HCT116 (cell line): ENCODE measurements around the gene TMEM117. TPM values are rescaled to one million over a fixed set of nuclear protein-coding genes. Genes with fewer than 3 reads are reported as not detected.

Experiments used
- ATAC-seq: fragments of 200-7000 bp; cut with Tn5 transposase; 2 replicates; pipeline ENCODE4 v1.9.1; 2020; ENCODE audit warnings: mild to moderate bottlenecking, moderate library complexity
- BruUV-seq: library from RNA; stranded (reverse); fragments of 400-500 nt; replicated peaks from 2 replicates; lab custom pipeline; 2021; lab: Mats Ljungman, UMichigan
- CTCF ChIA-PET: fragments of 300-600 bp; sonication (Branson Sonifier 250); formaldehyde crosslinking; loops from one replicate; lab custom pipeline; 2021; ENCODE audit warnings: antibody characterized with exemption; lab: Charles Lee
- POLR2A ChIA-PET: fragments of 300-600, 350-600 bp; sonication (Branson Sonifier 250); formaldehyde crosslinking; loops from one replicate; lab custom pipeline; 2021; ENCODE audit warnings: antibody characterized with exemption; lab: Charles Lee
- RAD21 ChIA-PET, 2 experiments: fragments of 300-600 bp; sonication (Branson Sonifier 250); formaldehyde crosslinking; loops; one replicate each; lab custom pipeline; 2023; ENCODE audit warnings: low total read pairs in 2 of 2; ENCODE audit not compliant: uncharacterized antibody in 2 of 2, unreplicated experiment in 2 of 2, low non-redundant PET in 1 of 2; lab: Charles Lee
- DNase-seq: peaks from one replicate; pipeline ENCODE4 v3.0.0-alpha.2; 2010; ENCODE audit warnings: low read depth, low spot score
- H2AFZ ChIP-seq: fragments of 200-600 bp; shearing (Covaris generic), sonication (generic); 2 replicates; pipeline ENCODE4 v1.6.1; 2017; ENCODE audit warnings: low read depth, mixed run types, mixed read lengths, antibody characterized with exemption, low read length; ENCODE audit not compliant: poor library complexity, severe bottlenecking
- H3K27ac ChIP-seq: 2 replicates; pipeline ENCODE4 v1.5.1; 2012; ENCODE audit warnings: low read depth, low read length
- H3K27me3 ChIP-seq: fragments of 200-600 bp; sonication (generic); 2 replicates; pipeline ENCODE4 v1.6.1; 2016; ENCODE audit warnings: mixed run types, low read length, mixed read lengths; ENCODE audit not compliant: insufficient read depth
- H3K36me3 ChIP-seq, 2 experiments: fragments of 200-500 bp in 1 of 2; fragments of 200-600 bp in 1 of 2; sonication (Bioruptor generic) in 1 of 2; sonication (generic) in 1 of 2; 2 replicates each; pipeline versions ENCODE4 v1.5.1 to v1.6.1; 2014 to 2016; ENCODE audit warnings: low read length in 2 of 2, inconsistent platforms in 1 of 2, mixed read lengths in 1 of 2, mixed run types in 1 of 2; ENCODE audit not compliant: insufficient read depth in 2 of 2, control insufficient read depth in 1 of 2
- H3K4me1 ChIP-seq, 2 experiments: fragments of 200-600 bp in 1 of 2; sonication (generic) in 1 of 2; 2 replicates each; pipeline versions ENCODE4 v1.5.1 to v1.6.1; 2012 to 2017; ENCODE audit warnings: low read length in 2 of 2, inconsistent platforms in 1 of 2, mild to moderate bottlenecking in 1 of 2, mixed read lengths in 1 of 2, mixed run types in 1 of 2, moderate library complexity in 1 of 2; ENCODE audit not compliant: insufficient read depth in 2 of 2, control insufficient read depth in 1 of 2
- H3K4me2 ChIP-seq: fragments of 200-600 bp; sonication (generic); 2 replicates; pipeline ENCODE4 v1.6.1; 2017; ENCODE audit warnings: mixed run types, low read length, mixed read lengths
- H3K4me3 ChIP-seq, 2 experiments: fragments of 200-600 bp in 1 of 2; sonication (generic) in 1 of 2; replicated peaks in 1 of 2; 2 replicates each; pipeline ENCODE4 v1.5.1; 2011 to 2016; ENCODE audit warnings: low read length in 2 of 2, control low read depth in 1 of 2, low read depth in 1 of 2, mild to moderate bottlenecking in 1 of 2, mixed read lengths in 1 of 2, mixed run types in 1 of 2
- H3K79me2 ChIP-seq: fragments of 200-600 bp; sonication (generic); 2 replicates; pipeline ENCODE4 v1.6.1; 2017; ENCODE audit warnings: mild to moderate bottlenecking, mixed run types, low read length, moderate library complexity, mixed read lengths; ENCODE audit not compliant: insufficient read depth
- H3K9ac ChIP-seq: fragments of 200-600 bp; sonication (generic); 2 replicates; pipeline ENCODE4 v1.6.1; 2016; ENCODE audit warnings: low read length, mixed read lengths
- H3K9me2 ChIP-seq: fragments of 200-600 bp; sonication (generic), shearing (Covaris generic); 2 replicates; pipeline ENCODE4 v1.6.1; 2017; ENCODE audit warnings: mixed run types, mild to moderate bottlenecking, moderate library complexity; ENCODE audit not compliant: insufficient read depth
- H3K9me3 ChIP-seq, 2 experiments: fragments of 200-500 bp in 1 of 2; fragments of 200-600 bp in 1 of 2; sonication (Bioruptor generic) in 1 of 2; sonication (generic) in 1 of 2; 2 replicates each; pipeline ENCODE4 v1.6.1; 2014 to 2017; ENCODE audit warnings: low read length in 2 of 2, mixed read lengths in 2 of 2, inconsistent platforms in 1 of 2, low read depth in 1 of 2, mild to moderate bottlenecking in 1 of 2, mixed run types in 1 of 2, moderate library complexity in 1 of 2; ENCODE audit not compliant: control insufficient read depth in 1 of 2, insufficient read depth in 1 of 2
- H4K20me1 ChIP-seq: fragments of 200-600 bp; sonication (generic), shearing (Covaris generic); 2 replicates; pipeline ENCODE4 v1.6.1; 2017; ENCODE audit warnings: mixed run types, mild to moderate bottlenecking, moderate library complexity; ENCODE audit not compliant: insufficient read depth
- CTCF ChIP-seq, 3 experiments: fragments of 200-600 bp in 1 of 3; sonication (generic) in 1 of 3; IDR thresholded peaks in 2 of 3; conservative IDR thresholded peaks in 1 of 3; 2 replicates each; pipeline ENCODE4 v1.5.1; 2012 to 2017; ENCODE audit warnings: low read depth in 2 of 3, low read length in 2 of 3, antibody characterized with exemption in 1 of 3, borderline replicate concordance in 1 of 3, control low read depth in 1 of 3, mild to moderate bottlenecking in 1 of 3, mixed read lengths in 1 of 3, mixed run types in 1 of 3, moderate library complexity in 1 of 3; ENCODE audit not compliant: insufficient read depth in 1 of 3
- ELF1 ChIP-seq: IDR thresholded peaks from 2 replicates; pipeline ENCODE4 v1.6.1; 2012; ENCODE audit warnings: low read depth, borderline replicate concordance
- EZH2phosphoT487 ChIP-seq: fragments of 200-600 bp; IDR thresholded peaks from 2 replicates; pipeline ENCODE4 v1.6.1; 2018; ENCODE audit warnings: antibody characterized with exemption, borderline replicate concordance
- POLR2AphosphoS5 ChIP-seq: IDR thresholded peaks from 2 replicates; pipeline ENCODE4 v1.6.1; 2011; ENCODE audit warnings: mild to moderate bottlenecking, low read depth, low read length, moderate library complexity
- RAD21 ChIP-seq: IDR thresholded peaks from 2 replicates; pipeline ENCODE4 v1.6.1; 2012; ENCODE audit warnings: low read depth, mild to moderate bottlenecking
- YY1 ChIP-seq: IDR thresholded peaks from 2 replicates; pipeline ENCODE4 v1.6.1; 2011; ENCODE audit warnings: low read length, low read depth, moderate library complexity, mild to moderate bottlenecking; ENCODE audit not compliant: insufficient replicate concordance; ENCODE audit errors: extremely low read depth
- ZFX ChIP-seq: fragments of 450-650 bp; IDR thresholded peaks from 2 replicates; pipeline ENCODE4 v1.6.1; 2017
- ZNF274 ChIP-seq: fragments of 200-500 bp; sonication (Bioruptor generic); IDR thresholded peaks from 2 replicates; pipeline ENCODE4 v1.6.1; 2014; ENCODE audit warnings: mild to moderate bottlenecking, low read depth, low read length, inconsistent platforms
- intact Hi-C: fragments of 100-400 bp; cut with micrococcal nuclease; formaldehyde crosslinking; loops from 2 replicates; pipeline ENCODE4 v1.10.0; 2022
- total RNA-seq: library from RNA; stranded (reverse); gene quantifications from one replicate; pipeline ENCODE4 v1.2.1, GENCODE V29; 2021; ENCODE audit not compliant: unreplicated experiment

Gene TMEM117
- total RNA-seq, 1 experiment from 2014 or later: 3.6 TPM

GRCh38 chr12:44314007-44314500 is 478.2 kb downstream of the TMEM117 start:
- no peak overlapping the region for H2AFZ ChIP-seq
- TF ChIP-seq RAD21 (no peak), ZFX (no peak), EZH2phosphoT487 (no peak), ZNF274 (no peak), POLR2AphosphoS5 (no peak), YY1 (no peak), CTCF (IDR thresholded peaks at IDR 0.05 in 2 of 3, conservative IDR thresholded peaks at IDR 0.05 in 1 of 3; ENCODE audit: borderline replicate concordance in 1 of 3, insufficient read depth in 1 of 3, low read depth in 2 of 3, low read length in 2 of 3) (no peak), ELF1 (no peak)
- no peak overlapping the region for H3K27ac ChIP-seq
- H3K9me3 ChIP-seq: no peaks in the 10 kb centered on the region
- no peak overlapping the region for H3K9ac ChIP-seq
- H3K36me3 ChIP-seq: no peaks in the 10 kb centered on the region
- RAD21 ChIA-PET: no interaction called here
- CTCF ChIA-PET: no interaction called here
- no peak overlapping the region for H3K4me3 ChIP-seq
- H3K79me2 ChIP-seq: no peaks in the 10 kb centered on the region
- no TSS peak for BruUV-seq
- no peaks in the 10 kb centered on the region for H4K20me1 ChIP-seq
- no peaks in the 10 kb centered on the region for H3K27me3 ChIP-seq
- no peaks in the 10 kb centered on the region for H3K9me2 ChIP-seq
- POLR2A ChIA-PET: no interaction called here
- intact Hi-C loops: loop anchor here (10.0 kb wide), 1 partner anchor 621 kb away; no protein-coding TSS in a partner anchor
- DNase-seq: no peak
- no peak for ATAC-seq
- no peak overlapping the region for H3K4me2 ChIP-seq
- H3K4me1 ChIP-seq: no peaks in the 10 kb centered on the region
